GM12872 (cell line): ENCODE results near the gene SMC4.

Experiments used
- TF ChIP-seq, protein P1 (sequence below): IDR thresholded peaks from 3 replicates; pipeline ENCODE4 v1.5.1; 2011; ENCODE audit warnings: low read depth, mild to moderate bottlenecking, low read length, moderate library complexity; ENCODE audit not compliant: insufficient read depth

The SMC4 gene

DNA sequence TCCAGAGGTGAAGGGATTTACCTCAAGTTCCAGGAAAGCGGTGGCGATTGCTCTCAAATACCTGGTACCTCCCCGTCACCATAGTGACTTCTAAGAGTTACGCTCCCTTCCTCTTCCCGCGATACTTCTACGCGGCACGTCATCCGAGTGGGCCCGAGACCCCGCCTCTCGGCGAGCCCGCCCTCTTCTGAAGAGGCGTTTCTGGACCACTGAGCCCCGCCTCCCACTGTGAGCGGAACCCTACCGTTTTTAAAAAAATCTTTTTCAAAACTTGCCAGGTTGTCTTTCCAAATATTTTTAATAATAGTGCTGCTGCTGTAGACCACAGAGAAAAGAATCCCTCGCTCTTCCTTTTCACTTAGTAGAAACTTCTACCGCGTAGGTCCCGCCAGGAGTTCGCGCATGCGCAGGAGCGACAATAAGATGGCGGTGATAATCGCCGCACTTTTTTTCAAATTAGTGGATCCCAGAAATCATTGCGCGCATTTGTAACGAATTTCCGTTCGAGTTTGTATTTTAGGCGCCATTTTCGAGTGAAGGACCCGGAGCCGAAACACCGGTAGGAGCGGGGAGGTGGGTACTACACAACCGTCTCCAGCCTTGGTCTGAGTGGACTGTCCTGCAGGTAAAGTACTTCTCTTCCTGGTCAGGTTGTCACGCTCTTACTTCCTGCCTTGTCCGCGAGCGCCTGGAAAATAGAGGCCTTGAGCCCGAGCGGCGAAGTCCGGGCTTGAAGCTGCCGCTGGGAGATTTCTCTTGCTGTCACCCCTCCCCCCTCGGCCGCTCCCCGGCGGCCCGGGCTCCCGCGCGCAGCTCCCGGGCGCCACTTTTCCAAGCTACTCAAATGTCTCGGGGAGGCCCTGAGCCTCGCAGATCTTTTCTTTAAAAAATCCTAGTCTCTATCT is at the start of gene SMC4, which contains the start of gene IFT80:
SMC4 (plus strand) TSS at position 526 of the 905 bp plus-strand sequence. CDS start 1,177 bp downstream, outside the sequence.
IFT80 (minus strand) TSS at position 101 of the 905 bp plus-strand sequence. CDS start 14,625 bp downstream, outside the sequence.
- TF ChIP-seq, protein P1, sequence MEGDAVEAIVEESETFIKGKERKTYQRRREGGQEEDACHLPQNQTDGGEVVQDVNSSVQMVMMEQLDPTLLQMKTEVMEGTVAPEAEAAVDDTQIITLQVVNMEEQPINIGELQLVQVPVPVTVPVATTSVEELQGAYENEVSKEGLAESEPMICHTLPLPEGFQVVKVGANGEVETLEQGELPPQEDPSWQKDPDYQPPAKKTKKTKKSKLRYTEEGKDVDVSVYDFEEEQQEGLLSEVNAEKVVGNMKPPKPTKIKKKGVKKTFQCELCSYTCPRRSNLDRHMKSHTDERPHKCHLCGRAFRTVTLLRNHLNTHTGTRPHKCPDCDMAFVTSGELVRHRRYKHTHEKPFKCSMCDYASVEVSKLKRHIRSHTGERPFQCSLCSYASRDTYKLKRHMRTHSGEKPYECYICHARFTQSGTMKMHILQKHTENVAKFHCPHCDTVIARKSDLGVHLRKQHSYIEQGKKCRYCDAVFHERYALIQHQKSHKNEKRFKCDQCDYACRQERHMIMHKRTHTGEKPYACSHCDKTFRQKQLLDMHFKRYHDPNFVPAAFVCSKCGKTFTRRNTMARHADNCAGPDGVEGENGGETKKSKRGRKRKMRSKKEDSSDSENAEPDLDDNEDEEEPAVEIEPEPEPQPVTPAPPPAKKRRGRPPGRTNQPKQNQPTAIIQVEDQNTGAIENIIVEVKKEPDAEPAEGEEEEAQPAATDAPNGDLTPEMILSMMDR: no peak

DNA sequence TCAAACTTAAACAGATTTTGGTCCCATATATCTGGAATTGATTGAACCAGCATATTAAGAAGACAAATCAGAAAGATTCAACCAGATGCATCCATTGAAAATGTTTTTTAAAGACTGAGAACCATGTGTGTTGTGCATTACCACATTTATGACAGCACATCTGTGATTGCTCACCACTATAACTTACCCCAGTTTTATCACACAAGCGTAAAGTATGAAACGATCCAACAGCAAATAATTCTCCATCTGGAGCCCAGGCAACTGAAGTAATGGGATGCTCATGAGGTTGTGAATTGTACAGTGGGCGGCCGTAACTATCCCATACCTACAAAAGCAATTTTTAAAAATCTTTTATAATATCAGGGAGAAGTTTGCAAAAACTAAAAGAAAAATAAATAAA is 43.6 kb upstream of the SMC4 start:
- TF ChIP-seq, protein P1: no peak

DNA sequence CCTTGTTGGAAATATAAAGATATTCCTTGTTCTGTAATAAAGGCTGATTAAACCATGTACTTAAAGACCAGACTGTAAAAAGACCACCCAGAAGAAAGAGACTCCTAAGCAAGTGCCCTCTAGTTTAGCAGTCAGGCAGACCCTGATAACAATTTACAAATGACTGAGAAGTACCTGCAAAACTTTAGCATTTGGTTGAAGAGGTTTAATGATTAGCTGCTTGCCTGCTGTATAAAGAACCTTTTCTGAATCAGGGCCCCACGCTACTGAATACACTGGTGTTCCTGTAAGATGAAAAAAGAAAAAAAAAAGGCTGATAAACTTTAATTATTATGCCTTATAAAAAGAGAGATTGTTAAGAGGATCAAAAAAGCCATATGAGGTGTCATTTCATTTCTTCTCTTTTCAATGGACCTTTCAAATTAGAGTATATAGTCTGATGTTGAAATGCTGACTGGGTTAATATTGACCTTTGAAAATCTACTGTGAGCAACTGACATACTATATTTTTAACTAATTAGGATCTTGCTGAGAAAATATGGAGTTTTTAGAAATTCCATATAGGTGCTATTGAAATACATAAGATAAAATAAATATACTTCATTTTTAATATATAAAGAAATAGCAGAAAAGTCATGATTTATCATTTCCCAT is 33.5 kb upstream of the SMC4 start:
- TF ChIP-seq, protein P1: no peak

DNA sequence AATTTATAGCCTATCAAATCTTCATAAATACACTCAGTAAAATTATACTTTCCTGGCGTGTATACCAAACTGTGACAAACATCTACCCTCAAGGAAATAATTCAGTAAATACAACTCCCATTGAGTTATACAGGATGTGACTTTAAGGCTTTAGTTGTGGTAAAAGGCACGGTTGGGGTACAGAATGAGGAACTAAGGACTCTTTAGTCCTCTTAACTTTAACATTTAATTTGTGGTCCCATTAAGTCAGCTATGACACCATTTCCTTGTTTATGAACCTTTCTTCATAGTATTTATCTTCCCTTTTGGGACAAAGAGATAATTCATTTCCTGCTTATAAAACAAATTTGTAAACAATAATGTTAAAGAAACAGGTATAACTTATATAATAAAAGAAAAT is 30.6 kb upstream of the SMC4 start:
- TF ChIP-seq, protein P1: no peak

DNA sequence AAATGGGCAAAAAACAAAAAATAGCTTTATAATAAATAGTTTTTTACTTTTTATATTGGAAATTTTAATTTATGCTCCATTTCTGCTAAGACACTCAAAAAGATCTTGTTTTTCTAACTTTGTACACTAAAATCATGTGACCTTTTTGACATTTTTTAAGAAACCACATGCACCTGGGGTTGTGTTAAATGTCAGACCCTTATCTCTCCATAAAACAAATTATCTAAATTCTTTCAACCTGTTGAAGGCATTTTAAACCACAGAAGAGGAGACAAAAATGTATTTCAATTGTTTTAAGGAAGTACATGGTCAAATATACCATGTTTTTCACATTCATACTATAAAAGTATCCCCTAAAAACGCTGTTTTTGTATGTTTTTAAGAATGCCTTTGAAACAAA is 29.7 kb upstream of the SMC4 start:
- TF ChIP-seq, protein P1: no peak

DNA sequence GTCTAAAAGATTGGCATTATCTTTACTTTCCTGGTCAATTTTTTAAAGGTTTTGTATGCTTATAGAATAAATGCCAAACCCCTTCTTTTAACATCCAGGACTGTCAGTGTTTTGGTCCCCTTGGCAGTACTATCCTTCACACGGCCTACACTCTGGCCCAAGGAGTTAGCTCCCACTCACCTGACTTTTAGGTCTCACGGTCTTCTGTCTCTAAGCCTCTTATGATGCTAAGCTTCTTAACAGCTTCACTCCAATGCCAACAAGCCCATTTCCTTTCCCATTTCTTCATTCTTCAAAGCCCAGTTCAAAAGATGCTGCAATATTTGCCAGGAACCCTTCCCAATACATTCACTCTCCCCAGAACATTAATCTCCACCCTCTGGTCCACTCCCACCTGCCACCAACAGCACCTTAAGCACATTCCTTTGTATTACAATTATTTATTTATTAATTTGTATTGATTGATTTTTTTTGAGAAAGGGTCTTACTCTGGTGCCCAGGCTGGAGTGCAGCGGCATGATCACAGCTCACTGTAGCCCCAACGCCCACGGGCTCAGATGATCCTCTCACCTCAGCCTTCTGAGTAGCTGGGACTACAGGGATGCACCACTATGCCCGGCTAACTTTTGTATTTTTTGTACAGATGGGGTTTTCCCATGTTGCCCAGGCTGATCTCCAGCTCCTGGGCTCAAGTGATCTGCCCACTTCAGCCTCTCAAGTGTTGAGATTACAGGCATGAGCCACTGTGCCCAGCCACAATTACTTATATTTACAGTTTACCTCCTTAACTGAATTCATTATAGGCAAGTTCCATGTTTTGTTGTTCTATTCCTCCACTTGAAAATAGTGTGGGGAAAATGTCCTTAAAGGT is 28.2 kb upstream of the SMC4 start:
- TF ChIP-seq, protein P1: no peak

DNA sequence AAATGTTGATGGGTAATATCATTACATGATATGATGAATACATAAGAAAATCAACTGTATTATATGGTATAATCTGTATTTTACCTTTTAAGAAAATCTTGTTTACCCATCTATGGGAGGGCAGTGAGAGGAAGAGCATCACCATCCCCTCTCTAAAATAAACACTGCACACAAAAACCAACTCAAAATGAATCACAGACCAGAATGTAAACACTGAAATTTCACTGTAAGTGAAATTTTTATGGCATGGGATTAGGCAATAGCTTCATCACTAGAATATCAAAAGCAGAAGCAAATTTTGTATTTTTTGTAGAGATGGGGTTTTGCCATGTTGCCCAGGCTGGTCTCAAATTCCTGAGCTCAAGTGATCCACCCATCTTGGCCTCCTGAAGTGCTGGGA is 26.7 kb upstream of the SMC4 start:
- TF ChIP-seq, protein P1: no peak
